Measurements from ENCODE around the gene NEDD4.
"Not testable (repeated sequence)": the region's sequence is repeated elsewhere in the genome, so short reads cannot be mapped to it uniquely, and the experiment has no call there.

NEDD4 gene

GRCh38 chr15:55829826-55830225 is 163.6 kb downstream of the NEDD4 start:
- no peak for DNase-seq (ENCODE audit: insufficient read length)
- no peak for TF ChIP-seq TAF1 (IDR thresholded peaks at IDR 0.05; ENCODE audit: borderline replicate concordance, low read depth, low read length)
- TF ChIP-seq POLR2A (IDR thresholded peaks at IDR 0.05; ENCODE audit: low read depth, low read length) = no peak
- TF ChIP-seq POLR2AphosphoS5 (IDR thresholded peaks at IDR 0.05; ENCODE audit: low read depth, low read length) = no peak

GRCh38 chr15:55827955-55828354 is 165.5 kb downstream of the NEDD4 start:
- TF ChIP-seq POLR2AphosphoS5 (IDR thresholded peaks at IDR 0.05; ENCODE audit: low read depth, low read length) (no peak), TAF1 (IDR thresholded peaks at IDR 0.05; ENCODE audit: borderline replicate concordance, low read depth, low read length) (no peak), POLR2A (IDR thresholded peaks at IDR 0.05; ENCODE audit: low read depth, low read length) (no peak)
- no peak for DNase-seq (ENCODE audit: insufficient read length)
- FAIRE-seq = no peak

More at GRCh38 chr15:55829826-55830225, 163.6 kb downstream of the NEDD4 start:
- peak; percentile 58 for FAIRE-seq

- no peak for FAIRE-seq
- TF ChIP-seq TAF1 (IDR thresholded peaks at IDR 0.05; ENCODE audit: borderline replicate concordance, low read depth, low read length) (no peak), POLR2AphosphoS5 (IDR thresholded peaks at IDR 0.05; ENCODE audit: low read depth, low read length) (no peak), POLR2A (IDR thresholded peaks at IDR 0.05; ENCODE audit: low read depth, low read length) (no peak)
- DNase-seq (ENCODE audit: insufficient read length) = no peak
Observed at GRCh38 chr15:55827204-55827603, 166.2 kb downstream of the NEDD4 start.

- DNase-seq (ENCODE audit: insufficient read length) = no peak
- no peak for TF ChIP-seq POLR2AphosphoS5 (IDR thresholded peaks at IDR 0.05; ENCODE audit: low read depth, low read length)
- TF ChIP-seq POLR2A (IDR thresholded peaks at IDR 0.05; ENCODE audit: low read depth, low read length) = no peak
- no peak for TF ChIP-seq TAF1 (IDR thresholded peaks at IDR 0.05; ENCODE audit: borderline replicate concordance, low read depth, low read length)
- FAIRE-seq = no peak
Observed at GRCh38 chr15:55824857-55825613, 168.4 kb downstream of the NEDD4 start.

- FAIRE-seq = no peak
- TF ChIP-seq POLR2AphosphoS5 (IDR thresholded peaks at IDR 0.05; ENCODE audit: low read depth, low read length) = no peak
Observed at GRCh38 chr15:55823699-55824340, 169.6 kb downstream of the NEDD4 start.

GRCh38 chr15:55823191-55823670 is 170.2 kb downstream of the NEDD4 start:
- FAIRE-seq (no peak), DNase-seq (ENCODE audit: insufficient read length) (no peak)
- TF ChIP-seq TAF1 (IDR thresholded peaks at IDR 0.05; ENCODE audit: borderline replicate concordance, low read depth, low read length) (no peak), POLR2AphosphoS5 (IDR thresholded peaks at IDR 0.05; ENCODE audit: low read depth, low read length) (no peak), POLR2A (IDR thresholded peaks at IDR 0.05; ENCODE audit: low read depth, low read length) (no peak)

More at GRCh38 chr15:55823699-55824340, 169.6 kb downstream of the NEDD4 start:
- no peak for DNase-seq (ENCODE audit: insufficient read length)

- not testable (repeated sequence) for DNase-seq (ENCODE audit: insufficient read length); FAIRE-seq
Observed at GRCh38 chr15:55821740-55822139, 171.7 kb downstream of the NEDD4 start.

GRCh38 chr15:55820043-55820442 is 173.4 kb downstream of the NEDD4 start:
- FAIRE-seq (no peak), DNase-seq (ENCODE audit: insufficient read length) (no peak)
- TF ChIP-seq POLR2A (IDR thresholded peaks at IDR 0.05; ENCODE audit: low read depth, low read length) (no peak), TAF1 (IDR thresholded peaks at IDR 0.05; ENCODE audit: borderline replicate concordance, low read depth, low read length) (no peak), POLR2AphosphoS5 (IDR thresholded peaks at IDR 0.05; ENCODE audit: low read depth, low read length) (no peak)

GRCh38 chr15:55819397-55820034 is 173.9 kb downstream of the NEDD4 start:
- DNase-seq (ENCODE audit: insufficient read length) = no peak
- TF ChIP-seq TAF1 (IDR thresholded peaks at IDR 0.05; ENCODE audit: borderline replicate concordance, low read depth, low read length) = no peak
- no peak for TF ChIP-seq POLR2A (IDR thresholded peaks at IDR 0.05; ENCODE audit: low read depth, low read length)
- TF ChIP-seq POLR2AphosphoS5 (IDR thresholded peaks at IDR 0.05; ENCODE audit: low read depth, low read length) = no peak
- no peak for FAIRE-seq

GRCh38 chr15:55816017-55816416 is 177.4 kb downstream of the NEDD4 start:
- DNase-seq (ENCODE audit: insufficient read length) (no peak), FAIRE-seq (no peak)
- TF ChIP-seq TAF1 (IDR thresholded peaks at IDR 0.05; ENCODE audit: borderline replicate concordance, low read depth, low read length) (no peak), POLR2AphosphoS5 (IDR thresholded peaks at IDR 0.05; ENCODE audit: low read depth, low read length) (no peak), POLR2A (IDR thresholded peaks at IDR 0.05; ENCODE audit: low read depth, low read length) (no peak)

GRCh38 chr15:55802600-55803376 is 190.6 kb downstream of the NEDD4 start:
- FAIRE-seq (no peak), DNase-seq (ENCODE audit: insufficient read length) (no peak)
- TF ChIP-seq TAF1 (IDR thresholded peaks at IDR 0.05; ENCODE audit: borderline replicate concordance, low read depth, low read length) (no peak), POLR2AphosphoS5 (IDR thresholded peaks at IDR 0.05; ENCODE audit: low read depth, low read length) (no peak), POLR2A (IDR thresholded peaks at IDR 0.05; ENCODE audit: low read depth, low read length) (no peak)
